NCI-H2171 treated with DMSO at 0.1 percent for 48 hours (cell line): ENCODE data around the gene C16orf89.
A peak's percentile ranks its signal among the peaks of the same experiment; 100 is the strongest.
"Not testable (repeated sequence)": the region's sequence is repeated elsewhere in the genome, so short reads cannot be mapped to it uniquely, and the experiment has no call there.

ENCODE experiments used
- DNase-seq: peaks from one replicate; lab custom pipeline; 2025; lab: John Stamatoyannopoulos, UW

C16orf89 gene

GRCh38 chr16:5084802-5085201 lies 19.0 kb upstream of the C16orf89 start:
- DNase-seq, result peak; percentile 5

DNA sequence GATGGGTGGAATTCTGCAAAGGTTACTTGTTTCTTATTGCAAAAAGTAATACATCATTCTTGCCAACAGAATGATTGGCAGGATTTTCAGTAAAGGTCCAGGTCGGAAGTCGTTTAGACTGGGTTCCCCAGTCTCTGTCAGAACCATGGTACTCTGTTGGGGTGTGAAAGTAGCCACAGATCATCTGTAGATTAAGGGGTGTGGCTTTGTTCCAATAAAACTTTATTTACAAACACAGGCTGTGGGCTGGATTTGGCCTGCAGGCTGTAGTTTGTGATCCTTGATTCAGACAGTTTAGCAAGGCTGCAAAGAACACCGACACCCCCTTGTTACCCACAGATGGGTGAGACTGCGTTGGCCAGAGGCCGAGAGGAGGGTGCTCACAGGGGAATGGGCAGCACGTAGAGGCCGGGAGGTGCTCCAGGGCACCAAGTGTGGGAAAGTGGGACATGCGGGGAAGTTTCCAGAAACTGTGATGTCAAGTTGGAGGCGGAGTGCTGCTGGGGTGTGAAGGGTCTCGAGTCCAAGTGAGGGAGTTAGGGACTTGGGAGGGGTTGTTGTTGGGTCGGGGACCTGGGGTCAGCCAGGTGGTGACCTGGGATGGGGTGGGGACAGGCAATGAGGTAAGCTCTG lies 18.5 kb upstream of the C16orf89 start:
- DNase-seq, result not testable (repeated sequence)

- not testable (repeated sequence) for DNase-seq
Observed at GRCh38 chr16:5083646-5084045, 17.9 kb upstream of the C16orf89 start.

- not testable (repeated sequence) for DNase-seq
Observed at GRCh38 chr16:5080996-5081395, 15.2 kb upstream of the C16orf89 start.

DNA sequence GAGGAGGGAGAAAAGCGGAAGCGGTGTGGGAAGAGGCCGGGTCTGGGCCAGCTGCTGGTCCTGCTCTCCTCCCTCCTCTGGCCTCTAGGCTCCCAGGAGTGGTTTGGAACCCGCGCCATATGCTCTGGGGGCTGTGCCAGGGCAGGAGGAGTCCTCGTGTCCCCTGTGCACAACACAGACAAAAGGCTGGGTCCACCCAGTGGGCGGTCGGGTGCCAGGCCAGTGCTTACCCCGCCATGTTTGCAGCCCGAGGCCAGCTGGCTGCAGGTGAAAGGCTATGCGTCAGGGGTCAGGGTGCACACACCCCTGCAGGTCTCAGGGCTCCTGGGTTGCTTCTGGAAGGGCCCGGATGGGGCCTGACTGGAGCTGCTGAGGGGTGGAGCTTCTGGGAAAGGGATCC lies 14.7 kb upstream of the C16orf89 start:
- not testable (repeated sequence) for DNase-seq

GRCh38 chr16:5078626-5079025 lies 12.9 kb upstream of the C16orf89 start:
- no peak for DNase-seq

- DNase-seq, result no peak
Observed at GRCh38 chr16:5077304-5077703, 11.5 kb upstream of the C16orf89 start.

GRCh38 chr16:5075637-5076036 lies 9.9 kb upstream of the C16orf89 start:
- DNase-seq, result no peak

DNA sequence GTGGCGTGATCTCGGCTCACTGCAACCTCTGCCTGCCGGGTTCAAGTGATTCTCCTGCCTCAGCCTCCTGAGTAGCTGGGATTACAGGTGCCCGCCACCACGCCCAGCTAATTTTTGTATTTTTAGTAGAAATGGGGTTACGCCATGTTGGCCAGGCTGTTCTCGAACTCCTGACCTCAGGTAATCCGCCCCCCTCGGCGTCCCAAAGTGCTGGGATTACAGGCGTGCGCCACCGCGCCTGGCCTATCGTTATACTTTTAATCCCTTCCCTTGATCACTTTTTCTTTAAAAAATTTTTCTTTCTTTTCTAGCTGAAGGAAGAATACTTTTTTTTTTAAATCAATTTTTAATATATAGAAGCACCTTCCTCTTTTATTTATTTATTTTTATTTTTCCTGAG lies 8.0 kb upstream of the C16orf89 start:
- DNase-seq, result not testable (repeated sequence)

DNA sequence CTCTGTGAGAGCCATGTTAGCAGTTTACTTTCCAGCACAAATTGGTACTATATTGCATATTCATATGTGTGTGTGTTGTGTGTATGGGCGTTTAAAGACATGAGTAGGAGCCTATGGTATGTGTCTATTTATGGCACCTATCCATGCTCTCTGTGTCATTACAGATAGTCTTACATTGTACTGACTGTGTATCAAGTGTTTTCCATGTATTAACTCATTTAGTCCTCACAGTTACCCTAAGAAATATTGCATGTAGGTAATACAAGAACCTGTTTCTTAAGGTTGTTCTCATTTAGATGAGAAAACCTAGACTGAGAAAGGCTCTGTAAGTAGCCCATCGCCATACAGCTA lies 7.5 kb upstream of the C16orf89 start:
- no peak for DNase-seq

DNA sequence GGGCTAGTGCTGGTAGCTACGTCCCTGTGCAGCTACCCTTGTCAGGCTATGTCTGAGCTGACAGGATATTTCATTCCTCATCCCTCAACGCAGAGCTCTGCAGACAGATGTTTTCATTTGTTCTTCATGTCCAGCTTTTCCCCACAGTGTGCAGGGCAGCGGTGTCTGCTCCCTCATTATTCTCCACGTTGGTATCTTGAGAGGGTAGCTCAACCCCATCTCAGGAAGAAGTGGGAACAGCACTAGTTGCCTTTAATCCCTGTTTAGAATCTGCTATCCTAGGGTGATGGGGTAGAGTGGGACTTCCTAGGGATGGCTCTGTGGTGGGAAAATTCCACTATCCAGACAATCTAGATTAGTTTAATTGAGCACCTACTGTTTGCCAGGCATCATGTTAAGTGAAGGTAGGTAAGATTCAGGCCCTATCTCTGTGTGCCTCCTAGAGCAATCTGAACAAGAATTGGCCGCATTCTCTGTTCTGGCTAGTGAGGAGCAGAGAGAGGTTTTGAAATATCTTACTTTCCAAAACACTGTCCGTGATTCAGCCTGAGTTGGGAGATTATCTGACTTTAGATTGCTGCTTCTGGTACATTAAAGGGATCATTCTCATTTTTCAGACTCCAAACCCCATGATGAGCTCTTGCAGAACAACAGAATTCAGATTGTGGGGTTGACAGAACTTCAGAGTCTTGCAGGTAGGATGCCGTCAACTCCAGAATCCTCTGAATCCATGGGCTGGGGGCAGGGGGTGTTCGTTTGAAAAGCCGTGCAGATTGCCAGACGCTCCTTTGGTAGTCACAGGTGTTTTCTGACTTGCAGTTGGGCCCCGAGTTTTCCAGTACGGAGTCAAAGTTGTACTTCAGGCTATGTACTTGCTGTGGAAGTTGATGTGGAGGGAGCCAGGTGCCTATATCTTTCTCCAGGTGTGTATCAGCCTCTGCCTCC lies 6.8 kb upstream of the C16orf89 start:
- no peak for DNase-seq

- peak; percentile 82 for DNase-seq
Observed at GRCh38 chr16:5071681-5072333, 6.1 kb upstream of the C16orf89 start, which contains the start of gene ALG1. Gene ALG1 (plus strand): TSS chr16:5071843. CDS start chr16:5071850, 7 bp downstream.

DNA sequence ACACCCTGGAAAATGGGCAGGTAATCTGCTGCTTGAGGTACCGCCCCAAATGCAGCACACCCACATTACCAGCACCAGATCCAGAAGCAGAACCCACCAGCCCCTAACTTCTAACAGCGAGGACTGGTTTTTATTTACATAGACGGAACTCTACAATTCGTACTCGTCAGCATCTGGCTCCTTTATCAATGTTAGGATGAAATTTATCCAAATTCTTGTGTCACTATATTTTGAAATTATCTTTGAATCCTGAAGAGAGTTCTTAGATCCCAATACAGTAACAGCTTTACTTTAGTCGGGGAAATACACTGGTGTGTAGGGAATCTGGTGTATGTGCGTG lies 5.6 kb upstream of the C16orf89 start:
- DNase-seq, result no peak

- no peak for DNase-seq
Observed at GRCh38 chr16:5070431-5071186, 4.9 kb upstream of the C16orf89 start.

GRCh38 chr16:5069854-5070253 lies 4.1 kb upstream of the C16orf89 start:
- DNase-seq, result no peak

GRCh38 chr16:5069048-5069447 lies 3.3 kb upstream of the C16orf89 start:
- DNase-seq, result no peak

DNA sequence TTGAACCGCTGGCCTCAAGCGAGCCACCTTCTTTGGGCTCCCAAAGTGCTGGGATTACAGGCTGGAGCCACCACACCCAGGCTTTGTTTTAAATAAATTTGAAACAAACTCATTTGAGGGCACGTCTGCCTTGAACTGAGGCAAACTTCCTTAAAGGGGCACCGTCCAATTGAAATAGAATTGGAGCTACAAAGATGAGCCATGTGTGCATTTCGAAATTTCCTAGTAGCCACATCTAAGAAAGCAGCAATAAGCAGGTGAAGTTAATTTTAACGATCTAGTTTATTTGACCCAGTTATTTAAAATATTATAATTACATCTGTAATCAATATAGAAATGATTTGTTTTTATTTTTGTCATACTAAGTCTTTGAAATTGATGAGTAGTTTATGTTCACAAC lies 755 bp upstream of the C16orf89 start:
- DNase-seq, result no peak

GRCh38 chr16:5065326-5065725 lies 430 bp downstream of the C16orf89 start:
- DNase-seq, result no peak

- DNase-seq, result peak; percentile 30
Observed at GRCh38 chr16:5064915-5065314, 841 bp downstream of the C16orf89 start.

DNA sequence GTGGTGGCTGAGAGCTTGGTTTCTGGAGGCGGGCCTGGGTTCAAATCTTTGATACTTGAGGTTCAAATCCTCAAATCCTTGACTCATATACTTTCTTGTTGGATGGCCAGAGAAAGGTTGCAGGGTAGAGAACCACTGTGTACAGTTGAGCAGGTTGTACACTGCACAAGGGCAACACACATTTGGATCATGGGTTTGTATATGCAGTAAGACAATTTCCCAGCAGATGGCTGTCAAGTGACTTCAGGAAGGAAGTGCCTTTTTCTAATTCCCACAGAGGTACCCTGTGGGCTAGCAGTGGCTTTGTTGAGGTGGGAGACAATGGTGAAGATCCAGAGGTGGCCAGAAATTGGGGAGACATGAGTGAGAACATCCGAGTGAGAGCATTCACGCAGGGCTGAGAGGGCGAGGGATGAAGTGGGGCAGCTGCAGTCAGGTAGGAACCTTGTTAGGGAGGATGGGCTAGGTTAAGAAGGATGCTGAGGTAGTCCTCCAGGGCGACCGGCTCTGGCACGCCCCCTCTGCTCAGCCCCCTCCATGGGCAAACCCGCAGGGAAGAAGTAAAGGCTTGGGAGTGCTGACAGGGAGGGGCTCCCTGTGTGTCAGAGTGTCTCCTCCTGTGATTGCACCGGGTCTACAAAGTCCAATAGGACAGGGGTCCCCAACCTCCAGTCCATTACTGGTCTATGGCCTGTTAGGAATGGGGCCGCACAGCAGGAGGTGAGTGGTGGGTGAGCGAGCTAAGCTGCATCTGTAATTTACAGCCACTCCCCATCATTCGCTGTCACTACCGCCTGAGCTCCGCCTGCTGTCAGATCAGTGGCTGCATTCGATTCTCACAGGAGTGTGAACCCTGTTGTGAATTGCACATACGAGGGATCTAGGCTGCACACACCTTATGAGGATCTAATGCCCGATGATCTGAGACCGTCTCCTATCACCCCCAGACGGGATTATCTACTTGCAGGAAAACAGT lies 2.7 kb downstream of the C16orf89 start:
- no peak for DNase-seq

DNA sequence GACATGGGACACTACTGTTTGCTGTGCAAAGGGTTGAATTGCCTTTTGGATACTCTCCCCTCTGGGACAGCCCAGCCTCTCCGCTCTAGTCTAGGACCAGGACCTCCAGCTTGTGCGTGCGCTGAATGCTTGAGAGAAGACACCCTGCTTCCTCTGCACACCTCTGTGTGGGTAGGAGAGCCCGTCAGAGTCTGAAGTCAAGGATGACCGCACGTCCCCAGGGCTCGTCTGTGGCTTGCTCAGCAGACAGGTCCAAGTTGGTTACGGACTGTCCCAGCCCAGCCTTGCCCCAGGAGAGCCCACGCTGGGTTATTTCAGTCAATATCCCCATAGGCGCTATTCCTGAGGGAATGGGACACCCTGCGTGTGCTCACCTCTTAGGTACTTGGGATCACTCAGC lies 3.7 kb downstream of the C16orf89 start:
- DNase-seq, result no peak
